ENCODE measurements around the gene RAB27A.

The RAB27A gene

GRCh38 chr15:55239440-55240124 is 50.0 kb downstream of the RAB27A start:
- no peak for TF ChIP-seq REST (IDR thresholded peaks at IDR 0.05; ENCODE audit: insufficient read depth in 1 of 2, low read depth in 2 of 2, low read length in 2 of 2)
- TF ChIP-seq FOXP2 (optimal IDR thresholded peaks at IDR 0.05; ENCODE audit: borderline replicate concordance, extremely low read depth, extremely low read length, insufficient read depth), result no peak
- no peak for TF ChIP-seq SIN3A (IDR thresholded peaks at IDR 0.05; ENCODE audit: borderline replicate concordance, insufficient read depth, low read length)
- no peak for TF ChIP-seq TAF1 (IDR thresholded peaks at IDR 0.05; ENCODE audit: borderline replicate concordance, insufficient read depth, low read length)
- TF ChIP-seq POLR2AphosphoS5 (IDR thresholded peaks at IDR 0.05; ENCODE audit: low read depth, low read length), result no peak

GRCh38 chr15:55238877-55239276 is 50.7 kb downstream of the RAB27A start:
- TF ChIP-seq POLR2AphosphoS5 (IDR thresholded peaks at IDR 0.05; ENCODE audit: low read depth, low read length) (no peak), SIN3A (IDR thresholded peaks at IDR 0.05; ENCODE audit: borderline replicate concordance, insufficient read depth, low read length) (no peak), TAF1 (IDR thresholded peaks at IDR 0.05; ENCODE audit: borderline replicate concordance, insufficient read depth, low read length) (no peak), REST (IDR thresholded peaks at IDR 0.05; ENCODE audit: insufficient read depth in 1 of 2, low read depth in 2 of 2, low read length in 2 of 2) (no peak), FOXP2 (optimal IDR thresholded peaks at IDR 0.05; ENCODE audit: borderline replicate concordance, extremely low read depth, extremely low read length, insufficient read depth) (no peak)

GRCh38 chr15:55237219-55238130 is 52.1 kb downstream of the RAB27A start:
- TF ChIP-seq SIN3A (IDR thresholded peaks at IDR 0.05; ENCODE audit: borderline replicate concordance, insufficient read depth, low read length) (no peak), POLR2AphosphoS5 (IDR thresholded peaks at IDR 0.05; ENCODE audit: low read depth, low read length) (no peak), FOXP2 (optimal IDR thresholded peaks at IDR 0.05; ENCODE audit: borderline replicate concordance, extremely low read depth, extremely low read length, insufficient read depth) (no peak), TAF1 (IDR thresholded peaks at IDR 0.05; ENCODE audit: borderline replicate concordance, insufficient read depth, low read length) (no peak), REST (IDR thresholded peaks at IDR 0.05; ENCODE audit: insufficient read depth in 1 of 2, low read depth in 2 of 2, low read length in 2 of 2) (no peak)

- TF ChIP-seq TAF1 (IDR thresholded peaks at IDR 0.05; ENCODE audit: borderline replicate concordance, insufficient read depth, low read length), result no peak
- TF ChIP-seq FOXP2 (optimal IDR thresholded peaks at IDR 0.05; ENCODE audit: borderline replicate concordance, extremely low read depth, extremely low read length, insufficient read depth), result no peak
- no peak for TF ChIP-seq SIN3A (IDR thresholded peaks at IDR 0.05; ENCODE audit: borderline replicate concordance, insufficient read depth, low read length)
- TF ChIP-seq POLR2AphosphoS5 (IDR thresholded peaks at IDR 0.05; ENCODE audit: low read depth, low read length), result no peak
- TF ChIP-seq REST (IDR thresholded peaks at IDR 0.05; ENCODE audit: insufficient read depth in 1 of 2, low read depth in 2 of 2, low read length in 2 of 2), result no peak
Measured at GRCh38 chr15:55235546-55236036, 54.0 kb downstream of the RAB27A start.

All from PFSK-1 (cell line).